NCI-H146 (cell line): ENCODE measurements around the gene MEF2D.

ENCODE experiments used
- DNase-seq: peaks from one replicate; lab custom pipeline; 2025; lab: John Stamatoyannopoulos, UW

Gene MEF2D

DNA sequence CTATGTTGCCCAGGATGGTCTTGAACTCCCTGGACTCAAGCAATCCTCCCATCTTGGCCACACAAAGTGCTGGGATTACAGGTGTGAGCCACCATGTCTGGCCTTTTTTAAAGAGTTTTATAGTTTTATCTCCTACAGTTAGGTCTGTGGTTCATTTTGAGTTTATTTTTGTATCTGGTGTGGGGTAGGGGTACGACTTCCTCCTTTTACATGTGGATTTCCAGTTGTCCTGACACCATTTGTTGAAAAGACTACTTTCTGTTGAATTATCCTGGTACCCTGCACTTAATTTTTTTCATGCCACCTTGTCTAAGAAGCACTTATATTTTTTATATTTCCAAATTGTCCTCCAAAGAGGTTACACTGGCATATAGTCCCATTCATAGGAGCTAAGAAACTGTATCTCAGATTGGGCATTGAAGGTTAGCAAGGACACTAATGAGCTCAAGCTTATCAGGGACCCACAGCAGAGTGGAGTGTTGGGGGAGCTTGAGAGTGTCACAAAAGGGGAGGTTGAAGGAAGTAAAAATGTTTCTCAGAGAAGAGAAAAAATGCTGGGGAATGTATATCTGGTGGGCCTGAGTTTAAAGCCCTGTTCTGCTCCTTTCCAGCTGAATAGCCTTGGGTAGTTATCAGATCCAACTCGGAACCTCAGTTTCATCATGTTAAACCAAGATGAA, 23.4 kb upstream of the MEF2D start:
- DNase-seq, result no peak

- DNase-seq, result no peak
Measured at GRCh38 chr1:156522443-156522970, 21.9 kb upstream of the MEF2D start.

DNA sequence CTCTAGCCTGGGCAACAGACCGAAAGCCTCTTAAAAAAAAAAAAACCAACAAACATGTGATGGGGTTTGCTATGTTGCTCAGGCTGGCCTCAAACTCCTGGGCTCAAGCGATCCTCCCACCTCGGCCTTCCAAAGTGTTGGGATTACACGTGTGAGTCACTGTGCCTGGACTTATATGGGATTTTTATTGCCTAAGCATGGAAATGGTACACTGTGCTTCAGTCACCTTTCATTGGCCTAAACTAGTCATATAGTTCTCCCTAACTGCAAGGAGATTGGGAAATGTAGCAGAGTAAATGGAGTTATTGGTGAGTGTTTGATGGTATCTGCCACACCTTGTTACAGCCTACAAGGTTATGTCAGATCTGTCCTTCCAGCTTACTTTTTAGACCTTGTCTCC, 17.2 kb upstream of the MEF2D start:
- no peak for DNase-seq

DNA sequence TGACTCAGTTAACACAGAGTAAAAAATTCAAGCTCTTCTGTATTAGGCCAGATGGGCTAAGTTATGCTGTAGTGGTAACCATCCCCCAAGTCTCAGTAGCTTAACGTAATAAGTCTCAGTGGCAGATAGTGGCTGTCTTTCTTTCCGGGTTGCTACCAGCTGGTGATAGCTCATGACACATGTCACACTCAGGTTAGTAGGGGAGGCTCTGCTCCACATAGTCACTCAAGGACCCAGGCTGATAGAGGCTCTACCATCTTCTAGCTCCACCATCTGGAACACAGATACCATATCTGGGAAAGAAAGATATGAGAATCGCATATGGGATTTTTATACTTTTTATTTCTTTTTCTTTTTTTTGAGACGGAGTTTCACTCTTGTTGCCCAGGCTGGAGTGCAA, 16.2 kb upstream of the MEF2D start:
- DNase-seq, result no peak

GRCh38 chr1:156515956-156516355, 15.4 kb upstream of the MEF2D start:
- DNase-seq, result no peak

- DNase-seq, result no peak
Measured at GRCh38 chr1:156513185-156513584, 12.6 kb upstream of the MEF2D start.

DNA sequence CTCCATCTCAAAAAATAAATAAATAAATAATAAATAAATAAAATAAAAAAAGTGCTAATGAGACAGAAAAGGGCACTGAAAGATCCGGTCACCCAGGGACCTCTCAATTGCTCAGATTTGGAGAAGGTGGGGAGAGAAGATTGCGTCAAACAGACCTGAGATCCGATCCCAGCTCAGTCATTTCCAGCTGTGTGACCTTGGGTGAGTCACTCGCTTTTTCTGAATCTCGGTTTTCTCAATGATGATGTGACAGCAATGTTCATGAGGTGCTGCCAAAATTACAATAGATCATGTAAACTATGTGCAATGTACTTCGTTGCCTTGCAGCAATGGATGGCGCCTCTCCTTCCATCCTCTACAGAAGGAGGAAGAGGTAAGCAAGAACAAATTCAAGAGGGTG, 11.1 kb upstream of the MEF2D start:
- DNase-seq, result no peak

- DNase-seq, result no peak
Measured at GRCh38 chr1:156510709-156511108, 10.1 kb upstream of the MEF2D start.

DNA sequence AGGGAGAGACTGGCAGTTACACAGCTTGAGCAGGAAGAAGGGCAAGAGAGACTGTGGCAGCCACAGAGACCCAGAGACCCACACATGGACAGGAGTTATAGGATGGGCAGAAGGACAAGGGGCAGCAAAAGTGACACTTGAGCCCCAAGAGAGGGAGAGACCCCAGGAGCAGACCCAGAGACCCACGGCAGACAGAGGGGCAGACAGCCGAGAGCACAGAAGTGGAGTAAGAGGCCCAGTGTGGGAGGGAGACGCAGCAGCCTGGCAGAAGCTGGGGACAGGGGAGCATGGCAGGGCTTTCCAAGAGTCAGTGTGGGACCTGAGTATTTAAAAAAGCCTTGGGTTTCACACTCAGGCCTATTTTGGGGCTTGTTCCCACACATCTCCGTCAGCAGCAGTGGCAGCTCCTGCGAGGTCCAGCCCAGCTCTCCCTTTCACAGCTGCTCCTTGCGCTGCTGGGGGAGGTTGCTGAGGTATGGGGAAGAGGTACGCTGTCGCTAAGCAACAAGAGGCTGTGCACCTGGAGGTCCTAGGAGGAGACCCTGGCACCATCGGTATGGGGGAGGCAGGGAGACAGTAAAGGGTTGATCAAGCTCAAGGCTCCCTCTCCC, 9.0 kb upstream of the MEF2D start:
- no peak for DNase-seq

DNA sequence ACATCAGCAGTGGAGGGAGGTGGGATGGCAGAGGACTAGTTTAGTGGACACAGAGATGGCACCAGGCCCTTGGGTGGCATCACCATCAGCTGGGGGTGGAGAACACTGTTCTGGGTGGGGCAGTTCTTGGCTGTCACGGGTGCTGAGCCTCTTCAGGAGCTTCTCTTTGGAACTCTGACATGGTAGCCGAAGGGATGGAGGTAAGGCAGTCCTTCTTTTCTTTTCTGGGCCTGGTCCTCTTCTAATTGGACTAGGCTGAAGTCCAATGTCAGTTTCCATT, 8.3 kb upstream of the MEF2D start:
- no peak for DNase-seq

GRCh38 chr1:156508205-156508954, 7.8 kb upstream of the MEF2D start:
- DNase-seq, result no peak

- DNase-seq, result no peak
Measured at GRCh38 chr1:156506450-156506849, 5.9 kb upstream of the MEF2D start.

DNA sequence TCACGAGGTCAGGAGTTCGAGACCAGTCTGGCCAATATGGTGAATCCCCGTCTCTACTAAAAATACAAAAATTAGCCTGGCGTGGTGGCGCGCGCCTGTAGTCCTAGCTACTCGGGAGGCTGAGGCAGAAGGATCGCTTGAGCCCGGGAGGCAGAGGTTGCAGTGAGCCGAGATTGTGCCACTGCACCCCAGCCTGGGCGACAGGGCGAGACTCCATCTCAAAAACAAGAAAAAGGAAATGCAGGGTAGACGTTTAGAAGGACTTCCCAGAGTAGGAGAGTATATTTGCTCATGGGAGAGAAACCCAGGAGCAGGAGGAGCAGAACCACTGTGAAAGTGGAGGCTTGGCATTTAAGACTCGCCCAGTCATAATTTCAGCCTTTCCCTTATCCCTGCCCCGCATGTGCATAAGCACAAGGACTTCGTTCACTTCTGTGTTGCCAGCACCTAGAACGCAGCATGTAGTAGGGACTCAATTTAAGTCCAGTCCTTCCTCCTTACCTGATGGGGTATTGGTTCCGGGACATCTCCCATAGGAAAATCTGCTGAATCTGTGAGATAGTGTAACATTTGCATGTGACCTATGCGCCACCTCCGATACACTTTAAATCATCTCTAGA, 5.2 kb upstream of the MEF2D start:
- no peak for DNase-seq

GRCh38 chr1:156504821-156505678, 4.5 kb upstream of the MEF2D start:
- peak; percentile 98 for DNase-seq

DNA sequence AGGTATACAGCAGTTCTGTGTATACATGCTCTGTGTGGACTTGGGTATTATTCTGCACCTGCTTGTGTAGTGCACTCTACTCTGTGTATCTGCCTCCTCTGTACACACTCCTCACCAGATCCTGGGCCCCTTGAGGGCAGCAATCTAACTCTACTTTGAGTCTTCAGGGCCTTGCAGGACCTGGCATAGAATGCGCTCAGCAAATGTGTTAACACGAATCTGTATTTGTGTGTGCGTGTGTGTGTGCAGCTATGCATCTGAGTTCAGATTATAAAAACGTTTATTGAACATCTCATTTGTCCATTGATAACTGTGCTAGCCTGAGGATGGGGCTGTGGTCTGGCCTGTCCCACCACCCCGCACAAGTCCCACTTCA, 3.9 kb upstream of the MEF2D start:
- peak; percentile 45 for DNase-seq

DNA sequence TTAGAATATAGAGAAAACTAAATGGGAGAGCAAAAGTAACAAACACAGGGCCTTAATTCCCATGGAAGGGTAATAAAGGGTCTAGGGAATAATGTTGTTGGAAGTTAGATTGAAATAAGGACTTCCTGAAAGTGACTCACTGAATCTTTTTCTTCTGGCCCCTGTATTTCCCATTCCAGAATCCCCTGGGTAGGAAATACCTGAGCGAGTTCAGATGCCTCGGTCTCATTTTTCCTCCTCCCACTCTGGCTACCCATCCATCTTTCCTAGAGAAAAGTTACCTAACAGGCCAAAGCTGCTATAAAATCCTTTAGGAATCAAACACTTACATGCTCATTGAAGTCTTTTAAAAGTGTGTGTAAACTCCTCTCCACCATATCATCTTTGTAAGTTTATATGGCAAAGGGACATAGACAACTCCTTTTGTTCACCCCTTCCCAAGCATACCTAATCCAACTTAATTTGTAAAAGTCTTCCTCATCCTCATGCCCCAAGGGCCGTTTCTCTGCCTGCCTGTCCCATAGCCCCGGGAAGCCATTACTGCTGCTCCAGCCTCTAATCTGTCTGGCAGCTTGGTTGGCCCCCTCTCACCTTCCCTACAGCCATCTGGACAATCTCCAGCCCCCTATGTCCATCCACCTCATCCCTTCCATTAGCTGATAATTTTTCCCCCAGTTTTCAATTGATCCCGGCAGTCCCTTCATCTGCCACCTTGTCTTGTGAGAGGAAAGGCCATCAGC, 3.3 kb upstream of the MEF2D start:
- no peak for DNase-seq

- no peak for DNase-seq
Measured at GRCh38 chr1:156502894-156503697, 2.5 kb upstream of the MEF2D start.

DNA sequence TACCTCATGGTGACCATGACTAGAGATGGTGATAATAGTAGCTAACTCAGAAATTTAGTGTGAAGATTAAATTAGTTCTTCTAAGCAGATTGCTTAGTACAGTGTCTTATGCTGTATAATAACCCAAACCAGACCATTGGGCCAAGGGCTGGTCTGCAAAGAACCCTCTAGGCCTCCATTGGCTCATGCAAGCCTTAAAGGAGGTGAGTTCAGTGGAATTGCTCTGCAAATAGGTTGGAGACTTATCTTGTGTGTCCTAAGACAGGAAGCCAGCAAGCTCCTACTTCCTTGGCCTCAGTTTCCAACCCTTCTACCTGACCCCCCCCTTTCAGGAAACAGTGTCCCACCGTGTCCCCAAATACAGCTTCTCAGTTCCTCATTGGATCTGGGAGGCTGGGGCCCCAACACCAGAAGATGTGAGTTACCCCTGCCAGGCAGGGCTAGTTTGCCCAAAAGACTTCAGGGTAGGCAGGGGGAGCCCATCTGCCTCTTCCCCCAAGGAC, 1.9 kb upstream of the MEF2D start:
- no peak for DNase-seq

DNA sequence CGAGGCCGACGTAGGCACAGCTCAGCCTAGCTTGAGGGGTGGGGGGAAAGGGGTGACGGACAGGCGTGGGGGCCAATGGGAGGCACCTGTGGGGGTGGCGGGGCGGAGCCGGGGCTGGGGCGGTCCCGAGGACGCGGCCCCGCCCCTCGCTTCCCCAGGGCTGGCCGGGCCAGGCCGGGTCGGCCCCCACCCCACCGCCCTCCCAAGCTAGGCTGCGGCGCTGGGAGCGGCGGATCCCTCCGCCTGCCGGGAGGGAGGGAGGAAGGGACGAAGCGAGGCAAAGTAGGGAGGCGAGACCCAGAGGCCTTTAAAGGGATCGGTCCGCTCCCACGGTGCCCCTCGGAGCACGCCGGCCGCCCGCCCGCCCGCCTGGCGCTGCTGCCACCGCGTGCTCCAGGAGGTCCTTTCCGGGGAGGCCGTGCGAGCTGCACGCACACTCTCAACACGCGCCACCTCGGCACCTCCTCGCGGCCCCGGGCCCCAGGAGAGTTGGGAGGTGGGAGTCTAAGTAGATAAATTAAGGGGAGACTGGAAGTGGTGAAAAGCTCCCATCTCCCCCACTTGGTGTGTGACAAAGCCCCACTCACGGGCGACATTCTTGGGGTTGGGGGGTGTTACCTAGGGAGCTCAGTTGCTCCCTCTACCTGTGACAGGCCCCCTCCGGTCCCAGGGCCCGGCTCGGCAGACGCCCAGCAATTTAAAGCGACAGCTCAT, 375 bp upstream of the MEF2D start:
- DNase-seq, result peak; percentile 94
